Endothelial cell of umbilical vein (primary cell): ENCODE results near the gene GTF2IRD1.

ENCODE experiments used
- POLR2A ChIP-seq: IDR thresholded peaks from 2 replicates; pipeline ENCODE4 v1.6.1; 2012; ENCODE audit warnings: low read depth, mild to moderate bottlenecking, control low read depth, low read length
- POLR2AphosphoS5 ChIP-seq: IDR thresholded peaks from 2 replicates; pipeline ENCODE4 v1.6.1; 2012; ENCODE audit warnings: low read depth, mild to moderate bottlenecking, control low read depth, low read length, moderate library complexity; ENCODE audit not compliant: insufficient read depth
- TF ChIP-seq, protein P1 (sequence below), 2 donors: IDR thresholded peaks; 1 replicate in 1 of 2; 2 replicates in 1 of 2; pipeline ENCODE4 v1.5.1; 2011; ENCODE audit warnings: low read length in 2 of 2, mild to moderate bottlenecking in 2 of 2, moderate library complexity in 2 of 2, control low read depth in 1 of 2, inconsistent platforms in 1 of 2, low read depth in 1 of 2; ENCODE audit not compliant: insufficient read depth in 1 of 2; ENCODE audit errors: extremely low read depth in 1 of 2
- TF ChIP-seq, protein P2 (sequence below): IDR thresholded peaks from 2 replicates; pipeline ENCODE4 v1.6.1; 2011; ENCODE audit not compliant: insufficient read depth, insufficient read length

DNA sequence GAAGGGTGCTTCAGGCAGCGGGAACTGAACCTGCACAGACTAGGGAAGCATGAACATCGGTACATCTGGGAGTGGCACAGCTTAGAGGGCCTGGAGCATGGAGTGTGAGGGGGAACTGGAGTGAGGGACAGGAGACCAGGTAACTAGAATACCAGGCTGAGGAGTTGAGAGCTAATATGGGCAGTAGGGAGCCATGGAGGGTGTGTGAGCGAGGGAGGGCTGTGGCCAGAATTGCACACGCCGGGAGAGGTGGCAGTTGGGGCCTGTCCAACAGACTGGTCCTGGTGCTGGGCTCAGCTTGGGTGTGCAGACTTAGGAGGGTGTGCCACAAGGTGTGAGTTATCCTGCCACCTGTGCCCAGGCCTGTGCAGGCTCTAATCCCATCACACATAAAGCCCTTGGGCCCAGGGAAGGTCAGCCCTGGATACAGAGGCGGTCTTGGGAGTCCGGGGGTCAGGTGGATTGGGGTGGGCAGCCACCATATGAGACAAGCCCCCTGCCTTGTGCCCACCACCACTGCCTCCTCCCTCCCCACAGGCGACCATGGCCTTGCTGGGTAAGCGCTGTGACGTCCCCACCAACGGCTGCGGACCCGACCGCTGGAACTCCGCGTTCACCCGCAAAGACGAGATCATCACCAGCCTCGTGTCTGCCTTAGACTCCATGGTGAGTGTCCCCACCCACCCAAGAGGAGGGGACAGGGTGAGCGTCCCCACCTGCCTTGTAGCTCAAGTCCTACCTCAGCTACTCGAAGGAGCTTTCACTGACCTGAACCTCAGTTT is 54.0 kb downstream of the GTF2IRD1 start:
- TF ChIP-seq, protein P1, sequence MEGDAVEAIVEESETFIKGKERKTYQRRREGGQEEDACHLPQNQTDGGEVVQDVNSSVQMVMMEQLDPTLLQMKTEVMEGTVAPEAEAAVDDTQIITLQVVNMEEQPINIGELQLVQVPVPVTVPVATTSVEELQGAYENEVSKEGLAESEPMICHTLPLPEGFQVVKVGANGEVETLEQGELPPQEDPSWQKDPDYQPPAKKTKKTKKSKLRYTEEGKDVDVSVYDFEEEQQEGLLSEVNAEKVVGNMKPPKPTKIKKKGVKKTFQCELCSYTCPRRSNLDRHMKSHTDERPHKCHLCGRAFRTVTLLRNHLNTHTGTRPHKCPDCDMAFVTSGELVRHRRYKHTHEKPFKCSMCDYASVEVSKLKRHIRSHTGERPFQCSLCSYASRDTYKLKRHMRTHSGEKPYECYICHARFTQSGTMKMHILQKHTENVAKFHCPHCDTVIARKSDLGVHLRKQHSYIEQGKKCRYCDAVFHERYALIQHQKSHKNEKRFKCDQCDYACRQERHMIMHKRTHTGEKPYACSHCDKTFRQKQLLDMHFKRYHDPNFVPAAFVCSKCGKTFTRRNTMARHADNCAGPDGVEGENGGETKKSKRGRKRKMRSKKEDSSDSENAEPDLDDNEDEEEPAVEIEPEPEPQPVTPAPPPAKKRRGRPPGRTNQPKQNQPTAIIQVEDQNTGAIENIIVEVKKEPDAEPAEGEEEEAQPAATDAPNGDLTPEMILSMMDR (IDR thresholded peaks at IDR 0.05; ENCODE audit: extremely low read depth in 1 of 2, insufficient read depth in 1 of 2, low read depth in 1 of 2, low read length in 2 of 2) = no peak
- TF ChIP-seq, protein P2, sequence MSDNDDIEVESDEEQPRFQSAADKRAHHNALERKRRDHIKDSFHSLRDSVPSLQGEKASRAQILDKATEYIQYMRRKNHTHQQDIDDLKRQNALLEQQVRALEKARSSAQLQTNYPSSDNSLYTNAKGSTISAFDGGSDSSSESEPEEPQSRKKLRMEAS = no peak
- TF ChIP-seq POLR2AphosphoS5 = no peak
- no peak for TF ChIP-seq POLR2A
